Measurements from ENCODE around the gene PLXDC1.
A peak's percentile ranks its signal among the peaks of the same experiment; 100 is the strongest.

The PLXDC1 gene

GRCh38 chr17:39094607-39095308, 56.7 kb downstream of the PLXDC1 start:
- DNase-seq = peak; percentile 56

GRCh38 chr17:39092692-39093230, 58.7 kb downstream of the PLXDC1 start:
- DNase-seq = no peak

DNA sequence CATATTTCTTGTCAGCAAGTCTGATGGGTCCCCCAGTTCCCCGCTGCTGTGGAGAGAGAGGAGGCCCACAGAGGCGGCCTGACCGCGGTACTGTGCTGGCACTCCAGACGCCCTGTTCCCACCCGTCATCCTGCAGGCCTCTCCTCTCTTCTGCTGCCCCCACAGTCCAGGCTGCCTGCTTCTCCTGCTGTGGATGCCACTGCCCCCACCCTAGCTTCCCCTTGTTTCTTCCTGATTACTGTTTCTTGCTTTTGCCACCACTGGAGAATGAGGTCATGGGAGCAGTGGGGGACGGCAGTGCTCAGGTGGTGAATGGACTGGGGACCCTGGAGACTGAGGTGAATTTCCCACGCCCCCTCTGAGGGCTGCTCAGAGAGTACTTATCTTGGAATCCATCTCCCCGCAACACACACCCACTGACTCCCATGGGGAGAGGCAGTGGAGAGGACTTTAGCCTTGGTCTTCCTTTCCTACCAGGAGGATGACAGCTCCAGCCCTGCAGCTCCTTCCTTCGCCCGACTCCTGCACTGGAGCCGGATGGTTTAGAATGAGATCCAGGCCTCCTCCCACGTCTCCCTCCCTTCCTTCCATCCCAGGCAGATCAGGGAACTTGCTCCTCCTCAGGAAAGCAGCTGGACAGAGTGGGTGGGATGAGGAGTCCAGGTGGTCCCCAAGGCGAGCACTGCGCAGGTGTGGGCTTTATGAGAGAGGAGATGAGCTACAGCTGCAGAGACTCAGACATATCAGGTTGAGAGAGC, 60.4 kb downstream of the PLXDC1 start:
- no peak for DNase-seq

DNA sequence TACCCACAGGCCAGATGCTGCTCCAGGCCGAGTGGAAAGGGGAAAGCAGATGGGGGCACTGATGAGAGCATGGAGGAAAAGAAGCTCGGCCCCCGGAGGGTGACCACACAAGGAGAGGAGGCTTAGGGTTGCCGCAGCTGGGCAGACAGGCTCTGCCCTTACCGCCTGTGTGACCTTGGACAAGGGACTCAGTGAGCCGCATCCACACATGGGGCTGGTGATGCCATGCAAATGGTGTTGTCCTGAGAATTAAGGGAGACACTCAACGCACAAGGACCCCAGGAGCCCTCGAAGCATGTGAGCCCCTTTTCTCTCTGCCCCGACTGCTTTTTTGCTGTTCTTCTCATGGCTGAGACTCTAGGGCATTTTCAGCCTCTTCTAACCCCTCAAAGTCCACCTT, 61.0 kb downstream of the PLXDC1 start:
- no peak for DNase-seq

GRCh38 chr17:39084558-39084957, 66.9 kb downstream of the PLXDC1 start:
- DNase-seq = no peak

DNA sequence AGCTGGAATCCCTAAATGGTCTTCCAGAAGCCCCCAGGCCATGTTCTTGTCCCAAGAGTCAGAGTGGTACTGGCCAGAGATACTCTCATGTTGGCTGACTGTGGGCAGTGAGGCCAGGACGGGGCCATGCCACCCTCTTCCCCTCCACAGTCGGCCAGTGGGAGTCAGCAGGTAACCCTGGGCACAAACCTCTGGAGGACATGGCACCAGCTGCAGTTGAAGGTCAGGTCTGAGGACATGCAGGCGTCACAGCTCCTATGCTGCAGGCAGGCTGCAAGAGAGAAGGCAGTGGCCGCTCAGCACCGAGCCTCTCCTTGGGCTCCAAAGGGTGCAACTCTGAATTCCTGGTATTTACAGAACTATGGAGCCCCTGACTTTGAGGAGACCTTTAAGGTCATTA, 68.2 kb downstream of the PLXDC1 start:
- DNase-seq = no peak

DNA sequence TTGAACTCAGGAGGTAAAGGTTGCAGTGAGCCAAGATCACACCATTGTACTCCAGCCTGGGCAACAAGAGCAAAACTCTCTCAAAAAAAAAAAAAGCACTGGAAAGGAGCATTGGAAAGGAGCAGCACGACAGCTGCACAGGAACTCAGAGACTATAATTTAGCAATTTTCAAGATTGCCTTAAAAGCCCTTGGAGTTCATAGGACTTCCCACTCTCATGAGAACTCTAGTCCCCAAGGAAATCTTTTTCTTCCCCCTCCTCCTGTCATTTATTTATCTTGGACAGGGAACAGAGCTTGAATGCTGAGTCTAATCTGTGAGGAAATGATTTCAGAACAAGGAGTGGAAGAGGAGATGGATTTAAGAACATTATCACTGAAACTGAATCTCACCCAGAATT, 69.0 kb downstream of the PLXDC1 start:
- DNase-seq = no peak

GRCh38 chr17:39081851-39082250, 69.6 kb downstream of the PLXDC1 start:
- no peak for DNase-seq

GRCh38 chr17:39080421-39081078, 70.9 kb downstream of the PLXDC1 start:
- DNase-seq = no peak

DNA sequence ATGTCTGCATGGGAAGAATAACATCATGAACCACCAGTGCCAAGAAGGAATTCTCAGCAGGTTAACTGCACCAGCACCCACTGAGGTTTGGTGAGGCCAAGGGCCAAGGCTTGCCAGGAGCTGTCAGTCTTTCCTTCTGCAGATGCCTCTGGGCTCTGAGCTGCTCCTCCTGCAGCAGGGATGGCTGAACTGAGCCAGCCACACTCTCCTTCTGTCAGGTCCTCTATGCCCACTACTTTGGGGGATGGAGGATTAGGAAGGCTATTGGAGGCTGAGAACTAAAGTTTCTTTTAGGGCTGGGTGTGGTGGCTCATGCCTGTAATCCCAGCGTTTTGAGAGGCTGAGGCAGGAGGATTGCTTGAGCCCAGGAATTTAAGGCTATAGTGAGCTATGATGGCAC, 71.6 kb downstream of the PLXDC1 start:
- no peak for DNase-seq

DNA sequence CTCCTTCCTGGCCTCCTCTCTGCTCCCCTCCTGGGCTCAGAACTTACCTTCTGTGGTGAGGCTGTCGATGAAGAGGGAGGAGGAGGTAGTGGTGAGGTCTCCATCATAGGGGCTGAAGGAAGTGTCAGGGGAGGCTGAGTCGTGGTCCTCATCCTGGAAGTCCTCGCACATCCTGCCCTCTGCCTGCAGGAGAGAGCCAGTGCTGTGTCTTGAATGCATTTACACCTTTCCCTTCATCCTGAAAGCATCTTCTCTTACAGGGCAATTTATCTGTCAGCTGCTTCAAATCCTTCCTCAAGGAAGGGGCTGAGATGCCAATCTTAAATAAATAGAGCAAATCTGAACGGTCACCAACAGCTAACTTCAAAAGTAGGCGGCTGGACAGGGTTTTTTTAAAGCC, 73.6 kb downstream of the PLXDC1 start:
- no peak for DNase-seq

DNA sequence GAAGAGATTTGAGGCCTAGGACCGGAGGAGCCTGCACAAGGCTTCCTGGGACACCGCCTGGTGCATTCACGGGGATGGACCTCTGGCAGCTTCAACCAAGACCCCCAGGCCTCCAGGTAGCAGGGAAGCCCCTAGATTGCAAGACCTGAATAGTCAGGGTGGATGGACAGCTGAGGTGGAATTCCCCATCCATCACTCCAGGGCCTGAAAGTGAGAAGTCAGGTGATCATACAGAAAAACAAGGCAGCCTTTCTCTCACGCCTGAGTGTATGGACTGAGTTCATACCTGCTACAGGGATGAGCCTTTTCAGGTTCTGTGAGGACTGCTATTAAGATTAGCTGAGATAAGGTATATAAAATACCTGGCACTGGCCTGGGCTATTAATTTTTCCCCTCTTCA, 74.2 kb downstream of the PLXDC1 start:
- no peak for DNase-seq

- DNase-seq = no peak
These were observed 76.8 kb downstream of the PLXDC1 start for GRCh38 chr17:39074676-39075075.

DNA sequence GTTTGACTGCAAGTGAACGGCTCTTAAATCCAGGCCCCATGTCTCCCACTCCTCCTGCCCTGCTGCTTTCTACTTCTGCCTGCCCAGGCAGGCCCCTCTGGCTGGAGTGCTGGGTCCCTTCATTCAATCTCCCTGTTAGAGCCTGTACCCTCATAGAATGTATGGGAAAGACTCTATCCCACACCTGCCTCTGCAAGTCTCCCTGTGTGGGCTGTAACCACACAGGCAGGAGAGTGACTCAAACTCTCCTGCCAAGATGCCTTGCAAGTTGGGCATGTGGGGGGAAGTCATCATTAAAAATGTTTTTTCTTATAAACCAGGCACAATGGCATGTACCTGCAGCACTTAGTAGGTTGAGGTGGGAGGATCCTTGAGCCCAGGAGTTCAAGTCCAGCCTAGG, 77.5 kb downstream of the PLXDC1 start:
- DNase-seq = no peak

GRCh38 chr17:39073353-39073752, 78.1 kb downstream of the PLXDC1 start:
- DNase-seq = no peak

DNA sequence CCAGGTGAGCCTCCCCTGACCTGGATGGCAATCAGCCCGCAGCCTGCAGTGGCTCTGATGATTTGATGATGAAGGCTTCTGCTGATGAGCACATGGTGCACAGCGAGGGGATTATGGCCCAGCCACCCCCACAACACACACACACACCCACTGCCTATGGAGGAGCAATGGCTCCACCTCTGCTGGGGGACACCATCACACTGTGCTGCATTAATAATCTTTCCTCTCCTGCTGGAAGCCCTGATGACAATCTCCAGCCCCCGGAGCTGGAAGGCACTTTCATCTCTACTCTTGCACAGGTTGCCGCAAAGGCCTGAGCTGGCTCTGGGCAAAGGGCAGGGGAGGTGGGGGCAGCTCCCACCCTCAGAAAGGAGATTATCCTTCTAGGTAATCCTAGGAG, 79.9 kb downstream of the PLXDC1 start:
- no peak for DNase-seq

- no peak for DNase-seq
These were observed 82.2 kb downstream of the PLXDC1 start for GRCh38 chr17:39069114-39069756.

- no peak for DNase-seq
These were observed 86.6 kb downstream of the PLXDC1 start for GRCh38 chr17:39064819-39065218.

- DNase-seq = no peak
These were observed 87.1 kb downstream of the PLXDC1 start for GRCh38 chr17:39064374-39064773.

DNA sequence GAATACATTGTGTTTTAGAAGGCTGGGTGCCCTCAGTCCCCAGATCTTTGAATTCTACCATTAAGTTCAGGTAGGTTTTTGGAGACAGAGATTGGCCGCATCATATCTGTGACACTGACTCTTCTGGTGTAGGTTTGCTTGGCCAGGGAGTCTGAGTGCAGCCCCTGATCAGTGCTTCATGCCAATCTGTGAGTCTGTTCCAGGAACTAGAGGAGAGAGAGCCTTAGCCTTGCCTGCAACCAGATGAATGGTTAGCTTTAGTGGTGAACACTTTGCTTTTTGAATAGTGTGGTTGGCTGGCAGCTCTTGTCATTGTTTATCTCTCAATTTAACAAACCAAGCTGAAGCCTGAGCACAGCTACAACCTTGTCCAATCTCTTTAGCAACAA, 87.8 kb downstream of the PLXDC1 start:
- DNase-seq = no peak

DNA sequence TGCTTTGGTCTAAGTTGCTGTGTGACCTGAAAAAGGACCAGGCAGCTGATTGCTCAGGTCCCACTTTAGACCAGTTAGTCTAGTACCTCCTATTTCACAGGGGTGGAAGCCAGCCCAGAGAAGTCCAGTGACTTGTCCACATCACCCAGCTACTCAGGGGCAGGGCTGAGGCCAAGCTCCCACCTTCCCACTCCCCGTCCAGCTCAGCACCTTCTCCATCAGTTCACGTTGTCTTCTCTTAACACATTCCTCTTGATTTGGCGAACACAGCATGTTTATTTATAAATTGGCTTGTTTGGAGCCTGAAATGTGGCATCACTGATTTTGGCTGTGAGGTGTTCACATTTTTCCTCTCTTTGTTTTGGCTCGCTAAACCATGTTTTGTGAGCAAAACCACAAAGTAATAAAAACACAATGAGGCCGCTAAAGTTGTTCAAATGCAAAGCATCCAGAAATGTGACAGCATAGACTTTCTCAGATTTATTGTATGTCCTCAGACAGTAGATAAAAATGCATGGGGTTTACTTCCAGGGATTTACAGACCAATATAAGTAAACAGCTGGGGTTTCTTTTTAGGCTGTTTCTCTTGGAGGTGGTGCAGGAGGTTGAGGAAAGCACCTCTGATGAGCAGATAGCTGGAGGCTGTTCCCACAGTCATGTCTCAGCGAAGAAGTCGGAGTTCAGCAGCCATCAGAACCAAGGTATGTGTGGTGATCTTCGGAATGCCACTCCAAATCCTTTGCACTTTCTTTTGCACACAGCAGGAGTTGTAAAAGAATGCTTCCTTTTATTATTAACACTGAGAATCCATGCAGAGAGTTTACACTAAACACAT, 88.4 kb downstream of the PLXDC1 start:
- no peak for DNase-seq

DNA sequence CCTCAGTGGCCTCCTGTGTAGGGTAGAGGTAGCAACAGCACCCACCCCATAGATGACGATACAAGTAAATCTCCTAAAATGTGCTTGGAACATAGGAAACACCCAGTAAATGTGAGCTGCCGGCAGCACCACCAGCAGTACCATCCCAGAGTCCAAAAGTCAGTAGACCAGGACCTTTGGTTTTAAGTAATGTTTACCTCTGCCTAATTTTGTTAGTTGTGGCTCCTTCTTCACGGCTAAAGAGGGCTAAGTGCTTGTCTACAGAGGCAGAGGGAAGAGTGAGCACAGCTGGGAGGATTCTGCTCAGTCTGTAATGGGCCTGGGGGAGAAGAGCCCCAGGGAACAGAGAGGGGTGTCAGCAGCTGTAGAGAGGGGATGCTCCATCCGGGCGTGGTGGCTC, 92.9 kb downstream of the PLXDC1 start:
- no peak for DNase-seq
